ENCODE data around the gene TLR1.

DNA sequence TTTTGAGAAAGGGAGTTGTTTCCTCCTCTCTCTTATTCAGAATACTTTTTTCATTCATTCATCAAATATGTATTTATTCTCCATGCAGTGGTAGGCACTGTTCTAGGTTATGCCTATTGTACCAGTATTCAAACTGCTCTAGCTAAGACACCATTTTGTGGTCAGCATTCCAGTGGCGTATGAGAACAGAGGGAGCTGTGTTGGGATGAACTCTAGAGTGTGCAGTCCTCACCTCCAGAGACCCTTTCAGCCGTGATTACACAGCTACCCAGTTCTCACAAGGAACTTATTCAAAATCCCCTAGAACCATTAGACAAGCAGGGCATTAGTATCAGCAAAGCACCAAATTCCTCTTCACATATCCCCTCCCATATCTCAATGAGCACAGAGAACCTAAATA is 4.2 kb downstream of the TLR1 start:
- TF ChIP-seq, protein P1, sequence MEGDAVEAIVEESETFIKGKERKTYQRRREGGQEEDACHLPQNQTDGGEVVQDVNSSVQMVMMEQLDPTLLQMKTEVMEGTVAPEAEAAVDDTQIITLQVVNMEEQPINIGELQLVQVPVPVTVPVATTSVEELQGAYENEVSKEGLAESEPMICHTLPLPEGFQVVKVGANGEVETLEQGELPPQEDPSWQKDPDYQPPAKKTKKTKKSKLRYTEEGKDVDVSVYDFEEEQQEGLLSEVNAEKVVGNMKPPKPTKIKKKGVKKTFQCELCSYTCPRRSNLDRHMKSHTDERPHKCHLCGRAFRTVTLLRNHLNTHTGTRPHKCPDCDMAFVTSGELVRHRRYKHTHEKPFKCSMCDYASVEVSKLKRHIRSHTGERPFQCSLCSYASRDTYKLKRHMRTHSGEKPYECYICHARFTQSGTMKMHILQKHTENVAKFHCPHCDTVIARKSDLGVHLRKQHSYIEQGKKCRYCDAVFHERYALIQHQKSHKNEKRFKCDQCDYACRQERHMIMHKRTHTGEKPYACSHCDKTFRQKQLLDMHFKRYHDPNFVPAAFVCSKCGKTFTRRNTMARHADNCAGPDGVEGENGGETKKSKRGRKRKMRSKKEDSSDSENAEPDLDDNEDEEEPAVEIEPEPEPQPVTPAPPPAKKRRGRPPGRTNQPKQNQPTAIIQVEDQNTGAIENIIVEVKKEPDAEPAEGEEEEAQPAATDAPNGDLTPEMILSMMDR (IDR thresholded peaks at IDR 0.05; ENCODE audit: low read length): no peak
- TF ChIP-seq EZH2 (IDR thresholded peaks at IDR 0.05; ENCODE audit: borderline replicate concordance, low read length): no peak

Data from OCI-LY1 (cell line).